ENCODE results near the gene TLE5.
"Not testable (repeated sequence)": the region's sequence is repeated elsewhere in the genome, so short reads cannot be mapped to it uniquely, and the experiment has no call there.

TLE5 gene

DNA sequence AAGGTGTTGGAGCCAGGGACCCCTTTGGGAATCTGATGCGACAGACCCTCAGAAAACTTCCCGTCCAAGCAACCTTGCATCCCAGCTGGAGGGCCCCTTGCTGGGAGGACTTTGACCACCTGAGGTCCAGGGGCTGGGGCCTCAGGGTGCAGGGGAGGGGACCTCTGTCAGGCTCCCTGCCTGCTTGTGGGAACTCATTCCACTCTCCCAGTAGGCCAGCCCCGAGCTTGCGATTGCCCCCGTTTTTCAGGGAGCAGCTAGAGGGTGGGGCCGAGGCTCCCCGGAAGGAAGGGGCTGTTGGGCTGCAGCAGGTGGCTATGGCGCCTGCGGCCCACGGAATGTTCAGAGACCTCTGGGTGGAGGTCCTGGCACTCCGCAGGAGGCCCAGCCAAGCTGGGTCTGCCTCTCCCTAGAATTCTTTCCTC, 34.6 kb upstream of the TLE5 start:
- FAIRE-seq (no peak), DNase-seq (ENCODE audit: low spot score) (no peak)

DNA sequence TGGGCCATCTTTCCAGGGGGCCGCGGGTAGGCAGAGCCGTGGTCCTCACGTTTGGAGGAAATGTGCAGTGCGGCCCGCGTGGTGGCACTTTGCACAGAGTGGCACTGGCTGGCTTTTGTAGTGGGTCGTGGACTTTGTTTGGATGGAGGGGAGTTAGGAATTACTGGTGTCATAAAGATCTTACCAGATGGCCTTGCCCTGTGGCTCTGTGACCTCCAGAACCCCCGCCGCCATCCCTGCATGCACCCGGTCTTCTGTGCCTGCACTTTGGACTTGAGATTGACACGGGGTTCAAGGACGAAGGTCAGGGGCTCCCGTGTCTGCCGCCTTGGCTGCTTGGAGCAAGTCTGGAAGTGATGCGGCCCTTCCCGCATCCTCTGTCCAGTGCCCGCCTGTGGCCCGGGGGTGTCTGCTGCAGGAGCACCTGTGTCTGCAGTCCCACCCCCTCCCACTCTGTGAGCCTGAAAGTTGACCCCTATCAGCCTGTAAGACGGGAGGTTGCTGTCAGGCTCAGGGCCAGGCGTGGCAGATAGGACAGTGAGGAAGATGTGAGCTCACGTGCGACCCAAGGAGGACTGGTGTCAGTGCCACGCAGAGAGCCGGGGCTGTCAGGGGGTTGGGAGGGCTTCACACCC, 34.1 kb upstream of the TLE5 start:
- FAIRE-seq, result no peak
- no peak for DNase-seq (ENCODE audit: low spot score)

- no peak for FAIRE-seq
- DNase-seq (ENCODE audit: low spot score), result no peak
Observed at GRCh38 chr19:3095441-3096191, 33.3 kb upstream of the TLE5 start.

GRCh38 chr19:3094601-3095440, 32.5 kb upstream of the TLE5 start:
- DNase-seq (ENCODE audit: low spot score) (peak; percentile 14), FAIRE-seq (no peak)

GRCh38 chr19:3089299-3089855, 27.1 kb upstream of the TLE5 start:
- FAIRE-seq; DNase-seq (ENCODE audit: low spot score): not testable (repeated sequence)

GRCh38 chr19:3087769-3088168, 25.5 kb upstream of the TLE5 start:
- DNase-seq (ENCODE audit: low spot score), result no peak
- FAIRE-seq, result no peak

- DNase-seq (ENCODE audit: low spot score) (no peak), FAIRE-seq (no peak)
Observed at GRCh38 chr19:3084943-3085342, 22.6 kb upstream of the TLE5 start.

DNA sequence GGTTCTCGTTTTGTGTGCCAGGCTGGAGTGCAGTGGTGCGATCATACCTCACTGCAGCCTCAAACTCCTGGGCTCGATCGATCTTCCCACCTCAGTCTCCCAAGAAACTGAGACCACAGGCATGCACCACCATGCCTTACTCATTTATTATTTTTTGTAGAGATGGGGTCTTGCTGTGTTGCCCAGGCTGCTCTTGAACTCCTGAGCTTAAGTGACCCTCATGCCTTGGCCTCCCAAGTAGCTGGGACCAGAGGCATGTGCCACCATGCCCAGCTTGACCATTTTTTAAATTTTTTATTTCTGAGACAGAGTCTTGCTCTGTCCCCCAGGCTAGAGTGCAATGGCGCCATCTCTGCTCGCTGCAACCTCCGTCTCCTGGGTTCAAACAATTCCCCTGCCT, 21.7 kb upstream of the TLE5 start:
- no peak for FAIRE-seq
- no peak for DNase-seq (ENCODE audit: low spot score)

DNA sequence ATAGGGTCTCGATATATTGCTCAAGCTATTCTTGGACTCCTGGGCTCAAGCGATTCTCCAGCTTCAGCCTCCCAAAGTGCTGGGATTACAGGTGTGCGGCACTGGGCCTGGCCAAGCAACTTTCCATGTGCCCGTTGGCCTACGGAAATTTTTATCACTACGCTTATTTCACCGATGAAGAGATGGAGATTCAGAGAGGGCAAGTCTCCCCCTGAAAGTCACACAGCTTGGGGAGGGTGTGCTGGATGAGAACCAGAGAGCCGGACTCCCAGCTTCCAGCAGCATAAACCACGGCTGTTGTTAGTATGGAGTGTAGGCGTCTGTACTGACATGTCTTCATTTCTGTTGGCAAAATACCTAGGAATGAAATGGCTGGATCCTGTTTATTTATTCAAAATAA, 20.0 kb upstream of the TLE5 start:
- FAIRE-seq (no peak), DNase-seq (ENCODE audit: low spot score) (no peak)

GRCh38 chr19:3080286-3080685, 18.0 kb upstream of the TLE5 start:
- FAIRE-seq, result no peak

DNA sequence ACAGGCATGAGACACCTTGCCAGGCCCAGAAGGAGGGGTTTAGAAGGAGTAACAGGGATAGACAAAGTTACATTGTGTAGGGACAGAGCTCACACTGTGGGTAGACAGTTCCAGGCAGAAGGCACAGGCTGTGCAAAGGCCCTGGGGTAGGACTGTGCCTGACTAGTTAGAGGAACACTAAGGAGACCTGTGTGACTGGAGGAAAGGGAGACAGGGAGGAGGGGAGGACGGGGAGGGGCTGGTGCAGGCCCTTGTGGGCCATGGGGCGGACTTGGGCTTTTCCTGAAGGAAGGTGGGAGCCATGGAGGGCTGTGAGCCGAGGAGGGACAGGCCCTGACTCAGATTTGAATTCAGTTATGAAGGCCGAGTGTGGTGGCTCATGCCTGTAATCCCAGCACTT, 17.3 kb upstream of the TLE5 start:
- FAIRE-seq (no peak), DNase-seq (ENCODE audit: low spot score) (no peak)

More at GRCh38 chr19:3080286-3080685, 18.0 kb upstream of the TLE5 start:
- no peak for DNase-seq (ENCODE audit: low spot score)

DNA sequence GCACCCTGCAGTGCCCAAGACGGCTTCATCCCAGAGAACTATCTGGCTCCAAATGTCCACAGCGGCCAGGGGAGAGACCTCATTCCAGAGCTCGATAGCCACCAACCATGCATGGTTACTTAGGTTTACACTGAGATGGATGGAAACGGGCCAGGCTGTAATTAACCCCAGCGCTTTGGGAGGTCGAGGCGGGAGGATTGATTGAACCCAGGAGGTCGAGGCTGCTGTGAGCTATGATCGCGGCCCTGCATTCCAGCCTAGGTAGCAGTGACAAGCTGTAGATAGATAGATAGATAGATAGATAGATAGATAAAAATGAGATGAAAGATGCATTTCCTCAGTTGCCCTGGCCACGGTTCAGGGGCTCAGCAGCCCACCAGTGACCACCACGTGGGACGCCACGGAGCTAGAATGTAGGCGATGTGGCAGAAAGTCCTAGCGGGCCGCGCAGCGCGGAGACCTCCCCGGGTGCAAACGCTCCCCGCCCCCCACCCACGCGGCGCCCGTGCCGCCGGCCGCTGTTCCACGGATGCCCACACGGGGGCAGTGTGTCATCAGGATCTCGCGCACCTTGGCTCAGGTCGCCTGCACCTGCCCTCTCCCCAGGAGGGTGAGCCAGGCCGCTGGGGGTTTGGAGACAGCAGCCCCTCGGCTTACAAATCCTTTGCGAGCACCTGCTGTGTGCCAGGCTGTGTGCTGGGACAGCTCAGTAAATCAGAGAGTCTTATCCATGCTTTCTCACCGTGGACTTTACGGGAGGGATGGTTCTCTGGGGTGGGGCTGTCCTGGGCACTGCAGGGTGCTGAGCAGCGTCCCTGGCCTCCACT, 13.5 kb upstream of the TLE5 start:
- FAIRE-seq (no peak), DNase-seq (ENCODE audit: low spot score) (peak; percentile 60)

- FAIRE-seq, result no peak
- DNase-seq (ENCODE audit: low spot score), result no peak
Observed at GRCh38 chr19:3073931-3074595, 11.8 kb upstream of the TLE5 start.

GRCh38 chr19:3073159-3073563, 10.9 kb upstream of the TLE5 start:
- FAIRE-seq (no peak), DNase-seq (ENCODE audit: low spot score) (no peak)

GRCh38 chr19:3071768-3072167, 9.5 kb upstream of the TLE5 start:
- DNase-seq (ENCODE audit: low spot score) (no peak), FAIRE-seq (no peak)

- FAIRE-seq (no peak), DNase-seq (ENCODE audit: low spot score) (no peak)
Observed at GRCh38 chr19:3068071-3068470, 5.8 kb upstream of the TLE5 start.

- no peak for FAIRE-seq
- no peak for DNase-seq (ENCODE audit: low spot score)
Observed at GRCh38 chr19:3067563-3067962, 5.3 kb upstream of the TLE5 start.

DNA sequence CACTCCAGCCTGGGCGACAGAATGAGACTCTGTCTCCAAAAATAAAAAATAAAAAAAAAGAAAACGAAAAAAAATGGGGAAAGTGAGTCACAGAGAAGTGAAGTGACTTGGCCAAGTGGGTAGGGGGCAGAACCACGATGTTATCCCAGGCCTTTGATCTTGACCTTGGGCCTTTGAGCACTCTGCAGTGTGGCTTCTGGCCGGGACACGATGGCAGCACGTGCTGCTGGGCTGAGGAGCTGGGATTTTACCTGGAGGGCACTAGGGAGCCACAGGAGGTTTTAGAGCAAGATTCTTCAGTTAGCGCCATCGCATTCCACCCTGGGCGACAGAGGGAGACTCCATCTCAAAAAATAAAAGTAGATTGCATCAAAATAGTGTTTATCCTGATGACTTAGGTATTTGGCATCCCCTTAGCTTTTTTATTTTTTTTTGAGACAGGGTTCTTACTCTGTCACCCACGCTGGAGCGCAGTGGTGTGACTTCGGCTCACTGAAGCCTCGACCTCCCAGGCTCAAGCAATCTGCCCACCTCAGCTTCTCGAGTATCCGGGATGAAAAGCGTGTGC, 4.3 kb upstream of the TLE5 start:
- DNase-seq (ENCODE audit: low spot score) (no peak), FAIRE-seq (no peak)

DNA sequence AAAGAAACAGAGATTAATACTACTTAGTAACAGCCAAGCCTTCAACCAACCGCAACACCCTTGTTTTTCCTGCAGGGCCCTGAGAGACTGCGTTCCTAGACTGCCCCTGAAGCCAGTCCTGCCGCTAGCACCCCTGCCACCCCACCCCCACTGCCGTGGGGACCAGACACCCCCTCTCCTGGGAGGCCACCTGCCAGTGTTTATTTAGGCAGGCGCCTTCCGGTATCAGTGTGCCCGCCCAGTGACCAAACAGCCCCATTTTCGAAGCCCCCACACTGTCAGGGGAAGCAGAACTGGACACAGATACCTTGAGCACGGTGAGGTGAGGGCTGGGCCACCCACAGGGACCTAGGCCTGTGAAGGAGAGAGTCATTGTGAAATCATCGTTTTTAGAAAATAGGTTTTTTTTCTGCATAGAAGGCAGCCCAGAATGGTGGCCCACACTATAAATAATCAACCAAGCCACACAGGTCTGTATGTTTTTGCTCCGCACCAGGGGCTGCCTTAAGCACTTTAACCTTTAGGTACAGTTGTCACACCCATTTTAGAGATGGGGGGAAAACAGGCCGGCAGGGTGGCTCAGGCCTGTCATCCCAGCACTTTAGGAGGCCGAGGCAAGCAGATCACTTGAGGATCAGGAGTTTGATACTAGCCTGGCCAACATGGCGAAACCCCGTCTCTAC, 3.5 kb upstream of the TLE5 start:
- no peak for FAIRE-seq

GRCh38 chr19:3064011-3064330, 1.7 kb upstream of the TLE5 start:
- FAIRE-seq, result no peak
- DNase-seq (ENCODE audit: low spot score), result no peak

More for the DNA sequence above, 3.5 kb upstream of the TLE5 start:
- no peak for DNase-seq (ENCODE audit: low spot score)
